GM12872 (cell line): Measurements from ENCODE around the gene IMMP2L.

Source experiments
- CTCF ChIP-seq: IDR thresholded peaks from 3 replicates; pipeline ENCODE4 v1.5.1; 2011; ENCODE audit warnings: low read depth, mild to moderate bottlenecking, low read length, moderate library complexity; ENCODE audit not compliant: insufficient read depth

IMMP2L gene

GRCh38 chr7:111047595-111047994 is 514.7 kb downstream of the IMMP2L start:
- TF ChIP-seq CTCF = no peak

GRCh38 chr7:111045449-111045848 is 516.8 kb downstream of the IMMP2L start:
- no peak for TF ChIP-seq CTCF

- no peak for TF ChIP-seq CTCF
Observed at GRCh38 chr7:111043561-111043960, 518.7 kb downstream of the IMMP2L start.

- no peak for TF ChIP-seq CTCF
Observed at GRCh38 chr7:111042842-111043241, 519.5 kb downstream of the IMMP2L start.

GRCh38 chr7:111041577-111041976 is 520.7 kb downstream of the IMMP2L start:
- no peak for TF ChIP-seq CTCF

GRCh38 chr7:111038185-111038584 is 524.1 kb downstream of the IMMP2L start:
- no peak for TF ChIP-seq CTCF

- no peak for TF ChIP-seq CTCF
Observed at GRCh38 chr7:111031916-111032315, 530.4 kb downstream of the IMMP2L start.

GRCh38 chr7:111030336-111030735 is 532.0 kb downstream of the IMMP2L start:
- TF ChIP-seq CTCF = no peak
